ENCODE results near the gene STAT3. TPM values are rescaled to one million over a fixed set of nuclear protein-coding genes. Genes with fewer than 3 reads are reported as not detected.

Gene STAT3
- total RNA-seq, 1 experiment from 2014 or later = 74.6 TPM

DNA sequence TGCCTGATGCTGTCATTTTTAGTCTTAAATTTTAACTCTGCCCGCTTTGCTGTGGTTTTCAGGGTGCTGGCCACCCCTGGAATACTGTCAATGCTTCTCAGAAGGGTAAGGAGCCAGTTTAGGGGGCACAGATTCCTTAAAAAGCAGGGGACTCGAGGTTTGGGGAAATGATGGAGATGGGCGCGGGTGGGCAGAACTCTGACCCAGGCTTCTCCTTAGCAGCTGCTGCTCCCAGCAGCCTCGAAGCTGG lies 76.3 kb downstream of the STAT3 start:
- H3K9me2 ChIP-seq (ENCODE audit: insufficient read depth) = no peaks in the 10 kb centered on the region
- no peaks in the 10 kb centered on the region; the same call in 1 of the 2 replicates for H3F3A ChIP-seq (ENCODE audit: insufficient read depth, low read depth)
- ChIA-PET CTCF (no interaction called here), POLR2A (ENCODE audit: unreplicated experiment) (no interaction called here)
- H3K9me3 ChIP-seq (ENCODE audit: insufficient read depth, low read depth) = no peaks in the 10 kb centered on the region
- TF ChIP-seq, protein P1, sequence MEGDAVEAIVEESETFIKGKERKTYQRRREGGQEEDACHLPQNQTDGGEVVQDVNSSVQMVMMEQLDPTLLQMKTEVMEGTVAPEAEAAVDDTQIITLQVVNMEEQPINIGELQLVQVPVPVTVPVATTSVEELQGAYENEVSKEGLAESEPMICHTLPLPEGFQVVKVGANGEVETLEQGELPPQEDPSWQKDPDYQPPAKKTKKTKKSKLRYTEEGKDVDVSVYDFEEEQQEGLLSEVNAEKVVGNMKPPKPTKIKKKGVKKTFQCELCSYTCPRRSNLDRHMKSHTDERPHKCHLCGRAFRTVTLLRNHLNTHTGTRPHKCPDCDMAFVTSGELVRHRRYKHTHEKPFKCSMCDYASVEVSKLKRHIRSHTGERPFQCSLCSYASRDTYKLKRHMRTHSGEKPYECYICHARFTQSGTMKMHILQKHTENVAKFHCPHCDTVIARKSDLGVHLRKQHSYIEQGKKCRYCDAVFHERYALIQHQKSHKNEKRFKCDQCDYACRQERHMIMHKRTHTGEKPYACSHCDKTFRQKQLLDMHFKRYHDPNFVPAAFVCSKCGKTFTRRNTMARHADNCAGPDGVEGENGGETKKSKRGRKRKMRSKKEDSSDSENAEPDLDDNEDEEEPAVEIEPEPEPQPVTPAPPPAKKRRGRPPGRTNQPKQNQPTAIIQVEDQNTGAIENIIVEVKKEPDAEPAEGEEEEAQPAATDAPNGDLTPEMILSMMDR (conservative IDR thresholded peaks at IDR 0.05) = no peak
- no peak for TF ChIP-seq EZH2 (IDR thresholded peaks at IDR 0.05; ENCODE audit: low read depth)
- no peak overlapping the region for H2AFZ ChIP-seq
- no peaks in the 10 kb centered on the region for H3K36me3 ChIP-seq (ENCODE audit: low read depth)
- BruUV-seq (replicated peaks) = no TSS peak
- intact Hi-C loops (cut with micrococcal nuclease; ENCODE audit: unreplicated experiment) = no loop called here
- no peaks in the 10 kb centered on the region for H3K4me1 ChIP-seq (replicated peaks; ENCODE audit: insufficient read depth)
- H3K79me2 ChIP-seq (ENCODE audit: low read depth) = no peaks in the 10 kb centered on the region
- no peak overlapping the region for H3K4me3 ChIP-seq
- H3K27ac ChIP-seq = no peak overlapping the region
- H3K4me2 ChIP-seq = no peak overlapping the region
- no peaks in the 10 kb centered on the region for H4K20me1 ChIP-seq (ENCODE audit: insufficient read depth)
- no peaks in the 10 kb centered on the region for H3K27me3 ChIP-seq (ENCODE audit: insufficient read depth, low read depth)
- no peak for DNase-seq

DNA sequence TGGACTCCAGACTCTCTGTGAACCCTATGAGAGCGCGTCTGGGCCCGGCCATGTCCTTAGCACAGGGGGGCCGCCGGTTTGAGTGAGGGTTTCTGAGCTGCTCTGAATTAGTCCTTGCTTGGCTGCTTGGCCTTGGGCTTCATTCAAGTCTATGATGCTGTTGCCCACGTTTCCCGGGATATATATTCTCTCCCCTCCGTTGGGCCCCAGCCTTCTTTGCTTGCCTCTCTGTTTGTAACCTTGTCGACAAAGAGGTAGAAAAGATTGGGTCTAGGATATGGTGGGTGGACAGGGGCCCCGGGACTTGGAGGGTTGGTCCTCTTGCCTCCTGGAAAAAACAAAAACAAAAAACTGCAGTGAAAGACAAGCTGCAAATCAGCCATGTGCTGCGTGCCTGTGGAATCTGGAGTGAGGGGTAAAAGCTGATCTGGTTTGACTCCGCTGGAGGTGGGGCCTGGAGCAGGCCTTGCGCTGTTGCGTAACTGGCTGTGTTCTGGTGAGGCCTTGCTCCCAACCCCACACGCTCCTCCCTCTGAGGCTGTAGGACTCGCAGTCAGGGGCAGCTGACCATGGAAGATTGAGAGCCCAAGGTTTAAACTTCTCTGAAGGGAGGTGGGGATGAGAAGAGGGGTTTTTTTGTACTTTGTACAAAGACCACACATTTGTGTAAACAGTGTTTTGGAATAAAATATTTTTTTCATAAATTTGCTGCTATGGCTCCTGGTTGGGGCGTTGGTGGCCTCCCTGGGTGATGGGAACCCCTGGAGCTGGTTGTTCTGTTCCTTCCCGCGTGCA lies 76.8 kb downstream of the STAT3 start:
- BruUV-seq (replicated peaks) = no TSS peak
- Histone ChIP-seq H3K27me3 (ENCODE audit: insufficient read depth, low read depth) (no peaks in the 10 kb centered on the region), H3K36me3 (ENCODE audit: low read depth) (no peaks in the 10 kb centered on the region), H3K9me2 (ENCODE audit: insufficient read depth) (no peaks in the 10 kb centered on the region), H4K20me1 (ENCODE audit: insufficient read depth) (no peaks in the 10 kb centered on the region), H2AFZ (no peak overlapping the region), H3K4me3 (no peak overlapping the region), H3K79me2 (ENCODE audit: low read depth) (no peaks in the 10 kb centered on the region), H3K4me1 (replicated peaks; ENCODE audit: insufficient read depth) (no peaks in the 10 kb centered on the region), H3F3A (ENCODE audit: insufficient read depth, low read depth) (no peaks in the 10 kb centered on the region; the same call in 1 of the 2 replicates), H3K27ac (no peak overlapping the region), H3K4me2 (no peak overlapping the region), H3K9me3 (ENCODE audit: insufficient read depth, low read depth) (no peaks in the 10 kb centered on the region)
- DNase-seq = no peak
- TF ChIP-seq, protein P1 (conservative IDR thresholded peaks at IDR 0.05) = no peak
- no peak for TF ChIP-seq EZH2 (IDR thresholded peaks at IDR 0.05; ENCODE audit: low read depth)
- intact Hi-C loops (cut with micrococcal nuclease; ENCODE audit: unreplicated experiment) = no loop called here
- ChIA-PET CTCF (no interaction called here), POLR2A (ENCODE audit: unreplicated experiment) (no interaction called here)

DNA sequence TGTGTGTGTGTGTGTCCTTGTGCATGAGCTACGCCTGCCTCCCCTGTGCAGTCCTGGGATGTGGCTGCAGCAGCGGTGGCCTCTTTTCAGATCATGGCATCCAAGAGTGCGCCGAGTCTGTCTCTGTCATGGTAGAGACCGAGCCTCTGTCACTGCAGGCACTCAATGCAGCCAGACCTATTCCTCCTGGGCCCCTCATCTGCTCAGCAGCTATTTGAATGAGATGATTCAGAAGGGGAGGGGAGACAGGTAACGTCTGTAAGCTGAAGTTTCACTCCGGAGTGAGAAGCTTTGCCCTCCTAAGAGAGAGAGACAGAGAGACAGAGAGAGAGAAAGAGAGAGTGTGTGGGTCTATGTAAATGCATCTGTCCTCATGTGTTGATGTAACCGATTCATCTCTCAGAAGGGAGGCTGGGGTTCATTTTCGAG lies 77.4 kb downstream of the STAT3 start:
- Histone ChIP-seq H3K9me2 (ENCODE audit: insufficient read depth) (no peaks in the 10 kb centered on the region), H3F3A (ENCODE audit: insufficient read depth, low read depth) (no peaks in the 10 kb centered on the region; the same call in 1 of the 2 replicates), H3K9me3 (ENCODE audit: insufficient read depth, low read depth) (no peaks in the 10 kb centered on the region), H3K79me2 (ENCODE audit: low read depth) (no peaks in the 10 kb centered on the region), H3K4me2 (no peak overlapping the region), H3K36me3 (ENCODE audit: low read depth) (no peaks in the 10 kb centered on the region), H4K20me1 (ENCODE audit: insufficient read depth) (no peaks in the 10 kb centered on the region), H3K4me1 (replicated peaks; ENCODE audit: insufficient read depth) (no peaks in the 10 kb centered on the region), H2AFZ (no peak overlapping the region), H3K4me3 (no peak overlapping the region), H3K27ac (no peak overlapping the region), H3K27me3 (ENCODE audit: insufficient read depth, low read depth) (no peaks in the 10 kb centered on the region)
- intact Hi-C loops (cut with micrococcal nuclease; ENCODE audit: unreplicated experiment) = no loop called here
- TF ChIP-seq, protein P1 (conservative IDR thresholded peaks at IDR 0.05) = no peak
- TF ChIP-seq EZH2 (IDR thresholded peaks at IDR 0.05; ENCODE audit: low read depth) = no peak
- CTCF ChIA-PET = no interaction called here
- DNase-seq = no peak
- POLR2A ChIA-PET (ENCODE audit: unreplicated experiment) = interaction anchor here (0.6 kb wide), 1 partner anchor 510 kb away, joined by 9 read pairs; no protein-coding TSS in a partner anchor
- BruUV-seq (replicated peaks) = no TSS peak

All from PC-9 (cell line).